Activated CD8-positive, alpha-beta memory T cell treated with anti-CD3 and anti-CD28 coated beads, Interleukin-2, amount 10 ng/mL, durations not matched to agents 7 days and 5 days (primary cell): ENCODE data around the gene RHBDF2. TPM values are rescaled to one million over a fixed set of nuclear protein-coding genes. Genes with fewer than 3 reads are reported as not detected.
A peak's percentile ranks its signal among the peaks of the same experiment; 100 is the strongest.

ENCODE experiments used
- ATAC-seq: fragments of 150-1000 bp; cut with Tn5 transposase; one replicate; pipeline ENCODE4 v1.10.0; 2021; ENCODE audit warnings: moderate library complexity
- CTCF ChIA-PET: fragments of 350-600 bp; sonication (Branson Sonifier 250); formaldehyde crosslinking; loops from one replicate; lab custom pipeline; 2021; ENCODE audit warnings: antibody characterized with exemption; lab: Charles Lee
- DNase-seq: peaks from one replicate; pipeline ENCODE4 v3.0.0-alpha.2; 2020
- H3K27ac Mint-ChIP-seq: one replicate; pipeline ENCODE4 v1.8.0; 2021; ENCODE audit warnings: mild to moderate bottlenecking, mixed read lengths
- H3K27me3 Mint-ChIP-seq: one replicate; pipeline ENCODE4 v1.8.0; 2021; ENCODE audit warnings: mixed read lengths
- H3K36me3 Mint-ChIP-seq: one replicate; pipeline ENCODE4 v1.8.0; 2021; ENCODE audit warnings: mild to moderate bottlenecking, mixed read lengths
- H3K4me1 Mint-ChIP-seq: one replicate; pipeline ENCODE4 v1.8.0; 2021; ENCODE audit warnings: mixed read lengths
- H3K4me3 Mint-ChIP-seq: one replicate; pipeline ENCODE4 v1.8.0; 2021; ENCODE audit warnings: mild to moderate bottlenecking, moderate library complexity, mixed read lengths
- H3K9me3 Mint-ChIP-seq: one replicate; pipeline ENCODE4 v1.8.0; 2022; ENCODE audit warnings: low read depth, mixed read lengths
- total RNA-seq, 2 experiments: library from RNA; stranded (reverse); gene quantifications; one replicate each; pipeline ENCODE4 v1.2.3, GENCODE V29; 2021

Gene RHBDF2
- total RNA-seq, 2 experiments from 2014 or later = 29.6 to 42.1 TPM

DNA sequence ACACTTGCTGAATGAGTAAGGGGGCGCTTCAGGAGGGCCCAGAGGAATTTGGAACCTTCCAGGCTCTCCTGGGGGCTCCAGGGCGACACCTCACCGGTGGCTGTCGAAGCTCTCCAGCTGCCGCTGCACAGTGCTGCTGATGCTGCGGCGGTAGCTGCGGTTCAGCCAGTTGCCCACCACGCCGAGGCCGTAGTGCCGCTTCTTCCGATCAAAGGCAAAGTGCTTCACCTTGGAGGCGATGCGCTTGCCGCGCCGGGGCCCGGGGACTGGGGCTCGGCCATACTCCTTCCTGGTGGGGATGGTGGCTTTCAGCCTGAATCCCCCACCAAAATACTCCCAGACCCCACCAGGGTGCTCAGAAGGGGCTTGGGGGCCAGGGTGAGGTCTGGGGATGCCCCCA is 24.5 kb downstream of the RHBDF2 start:
- Mint-ChIP-seq H3K27ac (no peak overlapping the region), H3K36me3 (no peaks in the 10 kb centered on the region), H3K9me3 (no peaks in the 10 kb centered on the region), H3K27me3 (no peaks in the 10 kb centered on the region), H3K4me1 (peaks cover 12% of the 10 kb centered on the region), H3K4me3 (no peak overlapping the region)
- DNase-seq (no peak), ATAC-seq (no peak)
- CTCF ChIA-PET = interaction anchor here (1.4 to 3.5 kb wide), 3 partner anchors 10 to 68 kb away, joined by 3 to 14 read pairs (median 7); no protein-coding TSS in a partner anchor

GRCh38 chr17:76475302-76475701 is 25.9 kb downstream of the RHBDF2 start:
- H3K4me1 Mint-ChIP-seq = no peaks in the 10 kb centered on the region
- CTCF ChIA-PET = interaction anchor here (2.0 to 3.5 kb wide), 2 partner anchors 9 to 17 kb away, joined by 7 to 14 read pairs; no protein-coding TSS in a partner anchor
- ATAC-seq (no peak), DNase-seq (no peak)
- H3K27me3 Mint-ChIP-seq = no peaks in the 10 kb centered on the region
- H3K27ac Mint-ChIP-seq = no peak overlapping the region
- no peak overlapping the region for H3K4me3 Mint-ChIP-seq
- peaks cover 3% of the 10 kb centered on the region for H3K36me3 Mint-ChIP-seq
- H3K9me3 Mint-ChIP-seq = no peaks in the 10 kb centered on the region

DNA sequence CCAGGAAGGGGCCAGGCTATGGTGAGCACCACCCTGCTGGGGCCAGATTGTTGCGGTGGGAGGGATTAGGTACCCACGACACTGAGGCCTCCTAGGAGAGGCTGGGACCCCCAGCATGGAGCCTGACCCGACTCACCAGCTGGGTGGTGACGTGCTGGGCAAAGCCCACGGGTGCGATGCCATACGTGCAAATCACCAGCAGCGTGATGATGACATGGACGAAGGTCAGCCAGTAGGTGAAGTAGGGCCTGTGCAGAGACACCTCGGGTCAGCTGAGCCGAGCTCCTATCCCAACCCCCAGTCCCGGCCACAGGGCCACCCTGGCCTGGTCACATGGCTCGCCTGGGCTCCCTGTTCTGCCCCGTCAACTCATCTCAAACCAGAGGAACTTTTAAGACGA is 26.3 kb downstream of the RHBDF2 start:
- H3K9me3 Mint-ChIP-seq = no peaks in the 10 kb centered on the region
- H3K27me3 Mint-ChIP-seq = no peaks in the 10 kb centered on the region
- no peak for DNase-seq
- no peak overlapping the region for H3K4me3 Mint-ChIP-seq
- CTCF ChIA-PET = interaction anchor here (2.0 to 3.5 kb wide), 2 partner anchors 8 to 18 kb away, joined by 7 to 14 read pairs; no protein-coding TSS in a partner anchor
- no peaks in the 10 kb centered on the region for H3K4me1 Mint-ChIP-seq
- H3K36me3 Mint-ChIP-seq = peaks cover 3% of the 10 kb centered on the region
- ATAC-seq = no peak
- H3K27ac Mint-ChIP-seq = no peak overlapping the region

- no peak overlapping the region for H3K27ac Mint-ChIP-seq
- ATAC-seq (no peak), DNase-seq (no peak)
- H3K36me3 Mint-ChIP-seq = peaks cover 3% of the 10 kb centered on the region
- CTCF ChIA-PET = interaction anchor here (3.5 kb wide), 1 partner anchor 18 kb away, joined by 14 read pairs; no protein-coding TSS in a partner anchor
- no peaks in the 10 kb centered on the region for H3K9me3 Mint-ChIP-seq
- H3K4me1 Mint-ChIP-seq = no peaks in the 10 kb centered on the region
- no peaks in the 10 kb centered on the region for H3K27me3 Mint-ChIP-seq
- no peak overlapping the region for H3K4me3 Mint-ChIP-seq
These were observed 27.0 kb downstream of the RHBDF2 start for GRCh38 chr17:76474238-76474637.

DNA sequence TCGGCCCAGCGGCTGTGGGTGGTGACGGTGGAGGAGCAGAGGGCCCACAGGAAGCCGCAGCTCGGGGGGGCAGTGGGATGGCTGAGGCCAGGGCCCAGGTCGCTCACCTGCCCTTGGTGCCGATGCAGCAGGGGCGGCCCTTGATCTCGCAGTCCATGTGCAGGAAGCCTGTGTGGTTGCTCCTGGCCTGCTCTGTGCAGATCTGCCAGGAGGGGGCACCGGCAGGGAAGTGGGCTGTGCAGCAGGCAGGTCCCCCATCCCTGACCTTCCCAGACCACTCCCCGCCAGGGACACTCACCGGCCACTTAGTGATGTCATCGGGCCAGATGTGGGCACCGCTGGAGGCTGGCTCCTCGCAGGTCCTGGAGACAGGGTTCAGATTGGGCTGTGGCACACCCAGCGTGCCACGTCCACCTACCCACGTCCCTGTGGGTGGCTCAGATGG is 27.7 kb downstream of the RHBDF2 start:
- no peaks in the 10 kb centered on the region for H3K9me3 Mint-ChIP-seq
- no peaks in the 10 kb centered on the region for H3K27me3 Mint-ChIP-seq
- CTCF ChIA-PET = no interaction called here
- ATAC-seq (peak; percentile 24), DNase-seq (no peak)
- no peaks in the 10 kb centered on the region for H3K4me1 Mint-ChIP-seq
- H3K27ac Mint-ChIP-seq = peak overlapping the region; percentile 62
- peaks cover 3% of the 10 kb centered on the region for H3K36me3 Mint-ChIP-seq
- no peak overlapping the region for H3K4me3 Mint-ChIP-seq

GRCh38 chr17:76472726-76473125 is 28.5 kb downstream of the RHBDF2 start:
- ATAC-seq (no peak), DNase-seq (no peak)
- no peaks in the 10 kb centered on the region for H3K9me3 Mint-ChIP-seq
- H3K4me3 Mint-ChIP-seq = no peak overlapping the region
- H3K36me3 Mint-ChIP-seq = peaks cover 3% of the 10 kb centered on the region
- no peaks in the 10 kb centered on the region for H3K4me1 Mint-ChIP-seq
- CTCF ChIA-PET = no interaction called here
- no peaks in the 10 kb centered on the region for H3K27me3 Mint-ChIP-seq
- H3K27ac Mint-ChIP-seq = no peak overlapping the region

GRCh38 chr17:76472258-76472645 is 29.0 kb downstream of the RHBDF2 start:
- H3K4me3 Mint-ChIP-seq = no peak overlapping the region
- DNase-seq = no peak
- no peak overlapping the region for H3K27ac Mint-ChIP-seq
- no peaks in the 10 kb centered on the region for H3K9me3 Mint-ChIP-seq
- peaks cover 3% of the 10 kb centered on the region for H3K36me3 Mint-ChIP-seq
- CTCF ChIA-PET = no interaction called here
- ATAC-seq = no peak
- H3K4me1 Mint-ChIP-seq = no peaks in the 10 kb centered on the region
- H3K27me3 Mint-ChIP-seq = no peaks in the 10 kb centered on the region

DNA sequence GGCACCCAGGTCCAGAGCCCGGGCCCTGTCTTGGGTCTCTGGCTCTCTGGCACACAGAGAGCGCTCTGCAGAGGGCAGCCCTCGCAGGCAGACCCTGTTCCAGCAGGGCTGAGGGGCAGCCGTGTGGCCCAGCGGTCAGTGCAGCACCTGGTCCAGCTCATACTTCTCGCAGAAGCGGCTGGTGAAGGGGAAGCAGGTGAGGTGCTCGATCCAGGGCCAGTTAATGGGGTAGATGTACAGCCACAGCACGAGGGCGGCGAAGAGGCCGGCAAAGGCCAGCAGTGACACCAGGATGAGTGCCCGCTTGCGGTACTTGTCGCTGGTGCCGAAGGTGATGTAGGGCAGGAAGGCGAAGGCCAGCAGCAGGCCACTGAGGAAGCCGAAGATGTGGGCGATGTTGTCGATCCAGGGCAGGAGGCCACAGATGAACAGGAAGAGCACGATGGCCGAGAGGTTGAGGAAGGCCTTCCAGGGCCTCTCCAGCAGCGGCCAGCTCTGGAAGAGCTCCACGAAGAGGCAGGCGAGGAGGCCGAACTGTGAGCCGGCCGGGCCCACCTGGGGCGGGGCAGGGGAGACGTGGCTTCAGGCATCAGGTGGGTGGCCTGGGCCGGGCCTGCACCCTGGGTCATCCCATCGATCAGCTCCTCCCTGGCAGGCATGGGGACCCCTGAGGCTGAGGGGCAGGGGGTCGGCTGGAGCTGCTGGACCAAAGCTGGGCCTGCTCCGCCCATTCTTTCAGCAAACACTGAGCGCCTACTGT is 29.5 kb downstream of the RHBDF2 start:
- Mint-ChIP-seq H3K36me3 (peaks cover 3% of the 10 kb centered on the region), H3K27me3 (no peaks in the 10 kb centered on the region)
- no peak for ATAC-seq

GRCh38 chr17:76469991-76470739 is 31.1 kb downstream of the RHBDF2 start:
- Mint-ChIP-seq H3K4me3 (no peak overlapping the region), H3K27ac (no peak overlapping the region), H3K27me3 (no peaks in the 10 kb centered on the region), H3K9me3 (no peaks in the 10 kb centered on the region), H3K4me1 (peaks cover 4% of the 10 kb centered on the region), H3K36me3 (peaks cover 3% of the 10 kb centered on the region)
- CTCF ChIA-PET = interaction anchor here (6.5 kb wide), 1 partner anchor 35 kb away, joined by 192 read pairs; the partner anchor contains the start of gene RHBDF2
- DNase-seq (no peak), ATAC-seq (no peak)

More for the DNA sequence above, 29.5 kb downstream of the RHBDF2 start:
- no peak for DNase-seq
- Mint-ChIP-seq H3K27ac (no peak overlapping the region), H3K4me1 (no peaks in the 10 kb centered on the region), H3K9me3 (no peaks in the 10 kb centered on the region), H3K4me3 (no peak overlapping the region)
- CTCF ChIA-PET = no interaction called here

DNA sequence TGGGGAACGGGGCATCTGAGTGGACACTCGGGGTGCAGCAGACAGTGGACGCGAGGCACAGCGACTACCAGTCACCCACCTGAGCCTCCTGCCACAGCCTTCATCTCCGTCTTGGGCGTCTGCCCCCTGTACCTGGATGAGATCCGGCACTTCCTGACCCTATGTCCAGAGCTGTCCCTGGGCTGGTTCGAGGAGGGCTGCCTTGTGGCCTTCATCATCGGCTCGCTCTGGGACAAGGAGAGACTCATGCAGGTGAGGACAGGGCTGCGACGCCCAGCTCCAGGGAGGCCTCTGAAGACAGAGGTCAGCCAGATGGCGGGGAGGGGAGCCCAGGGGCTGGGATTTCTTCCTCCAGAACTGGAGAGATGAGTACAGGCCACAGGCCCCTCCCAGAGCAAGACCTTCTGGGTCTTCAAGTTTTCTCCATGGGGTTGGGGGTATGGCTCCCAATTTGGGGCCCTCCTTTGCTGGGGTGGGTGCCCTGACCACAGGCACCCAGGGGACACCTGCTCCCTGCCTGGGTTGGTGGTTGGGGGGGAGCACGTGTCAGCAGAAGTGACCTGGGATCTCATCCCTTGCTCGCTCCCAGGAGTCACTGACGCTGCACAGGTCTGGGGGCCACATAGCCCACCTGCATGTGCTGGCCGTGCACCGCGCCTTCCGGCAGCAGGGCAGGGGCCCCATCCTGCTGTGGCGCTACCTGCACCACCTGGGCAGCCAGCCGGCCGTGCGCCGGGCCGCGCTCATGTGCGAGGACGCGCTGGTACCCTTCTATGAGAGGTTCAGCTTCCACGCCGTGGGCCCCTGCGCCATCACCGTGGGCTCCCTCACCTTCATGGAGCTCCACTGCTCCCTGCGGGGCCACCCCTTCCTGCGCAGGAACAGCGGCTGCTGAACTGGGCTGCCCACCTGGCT is 31.9 kb downstream of the RHBDF2 start:
- H3K27me3 Mint-ChIP-seq = no peaks in the 10 kb centered on the region
- no peak overlapping the region for H3K4me3 Mint-ChIP-seq
- CTCF ChIA-PET = interaction anchor here (1.5 to 6.5 kb wide), 2 partner anchors 36 to 348 kb away, joined by 3 to 192 read pairs; partner anchors contain the start of gene RHBDF2
- H3K9me3 Mint-ChIP-seq = no peaks in the 10 kb centered on the region
- peaks cover 3% of the 10 kb centered on the region for H3K36me3 Mint-ChIP-seq
- H3K4me1 Mint-ChIP-seq = peaks cover 4% of the 10 kb centered on the region
- DNase-seq (no peak), ATAC-seq (no peak)
- no peak overlapping the region for H3K27ac Mint-ChIP-seq

DNA sequence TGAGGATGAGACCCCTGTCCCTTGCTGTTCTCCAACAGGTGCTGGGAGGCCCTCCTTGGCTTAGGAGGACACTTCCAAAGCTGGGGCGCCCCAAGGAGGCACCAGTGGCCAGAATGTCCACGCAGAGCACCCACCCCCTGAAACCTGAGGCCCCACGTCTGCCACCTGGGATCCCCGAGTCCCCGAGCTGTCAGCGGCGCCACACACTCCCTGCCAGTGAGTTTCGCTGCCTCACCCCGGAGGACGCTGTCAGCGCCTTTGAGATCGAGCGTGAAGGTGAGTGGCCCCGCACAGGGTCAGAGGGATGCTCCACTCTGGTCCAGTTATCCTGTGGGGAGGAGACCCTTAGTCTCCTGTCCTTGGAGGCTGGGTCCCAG is 32.6 kb downstream of the RHBDF2 start:
- Mint-ChIP-seq H3K9me3 (no peaks in the 10 kb centered on the region), H3K27me3 (peaks cover 1% of the 10 kb centered on the region), H3K27ac (no peak overlapping the region), H3K36me3 (peaks cover 3% of the 10 kb centered on the region), H3K4me1 (peaks cover 4% of the 10 kb centered on the region), H3K4me3 (no peak overlapping the region)
- ATAC-seq (no peak), DNase-seq (no peak)
- CTCF ChIA-PET = interaction anchor here (1.5 to 6.5 kb wide), 2 partner anchors 37 to 347 kb away, joined by 3 to 192 read pairs; partner anchors contain the start of gene RHBDF2

GRCh38 chr17:76467809-76468633 is 33.2 kb downstream of the RHBDF2 start:
- no peak for DNase-seq
- Mint-ChIP-seq H3K9me3 (no peaks in the 10 kb centered on the region), H3K36me3 (peaks cover 3% of the 10 kb centered on the region), H3K27me3 (peaks cover 2% of the 10 kb centered on the region), H3K4me3 (no peak overlapping the region), H3K4me1 (peaks cover 4% of the 10 kb centered on the region), H3K27ac (no peak overlapping the region)
- CTCF ChIA-PET = interaction anchor here (0.7 to 6.5 kb wide), 8 partner anchors 9 to 347 kb away, joined by 3 to 192 read pairs (median 5); partner anchors contain the start of genes RHBDF2 and UBE2O
- no peak for ATAC-seq
